Ishikawa (cell line): Measurements from ENCODE around the gene EREG.

Source experiments
- CEBPB ChIP-seq: IDR thresholded peaks from 2 replicates; pipeline ENCODE4 v1.6.1; 2012
- CREB1 ChIP-seq: IDR thresholded peaks from 2 replicates; pipeline ENCODE4 v1.6.1; 2012; ENCODE audit warnings: low read depth
- EGR1 ChIP-seq: IDR thresholded peaks from 2 replicates; pipeline ENCODE4 v1.6.1; 2012
- EP300 ChIP-seq: IDR thresholded peaks from 2 replicates; pipeline ENCODE4 v1.6.1; 2012; ENCODE audit warnings: borderline replicate concordance
- FOXM1 ChIP-seq: IDR thresholded peaks from 2 replicates; pipeline ENCODE4 v1.6.1; 2012; ENCODE audit warnings: low read depth, borderline replicate concordance
- NFIC ChIP-seq: IDR thresholded peaks from 2 replicates; pipeline ENCODE4 v1.6.1; 2012
- RAD21 ChIP-seq: IDR thresholded peaks from 2 replicates; pipeline ENCODE4 v1.6.1; 2012; ENCODE audit warnings: low read depth
- TAF1 ChIP-seq: IDR thresholded peaks from 2 replicates; pipeline ENCODE4 v1.6.1; 2012; ENCODE audit warnings: low read depth, mild to moderate bottlenecking
- TCF12 ChIP-seq: IDR thresholded peaks from 2 replicates; pipeline ENCODE4 v1.6.1; 2012; ENCODE audit warnings: low read depth
- TEAD4 ChIP-seq: IDR thresholded peaks from 2 replicates; pipeline ENCODE4 v1.6.1; 2012
- USF1 ChIP-seq: IDR thresholded peaks from 2 replicates; pipeline ENCODE4 v1.6.1; 2012
- YY1 ChIP-seq: IDR thresholded peaks from 2 replicates; pipeline ENCODE4 v1.6.1; 2012; ENCODE audit warnings: low read depth
- ZBTB7A ChIP-seq: IDR thresholded peaks from 2 replicates; pipeline ENCODE4 v1.6.1; 2012; ENCODE audit warnings: low read depth
- TF ChIP-seq, protein P1 (sequence below): IDR thresholded peaks from 2 replicates; pipeline ENCODE4 v1.6.1; 2012
- TF ChIP-seq, protein P2 (sequence below): IDR thresholded peaks from 2 replicates; pipeline ENCODE4 v1.6.1; 2012; ENCODE audit warnings: low read depth, mild to moderate bottlenecking

Gene EREG

GRCh38 chr4:74322301-74322700 lies 42.6 kb upstream of the EREG start:
- no peak for TF ChIP-seq ZBTB7A
- TF ChIP-seq CREB1, result no peak
- no peak for TF ChIP-seq USF1
- TF ChIP-seq EP300, result no peak
- TF ChIP-seq FOXM1, result no peak

DNA sequence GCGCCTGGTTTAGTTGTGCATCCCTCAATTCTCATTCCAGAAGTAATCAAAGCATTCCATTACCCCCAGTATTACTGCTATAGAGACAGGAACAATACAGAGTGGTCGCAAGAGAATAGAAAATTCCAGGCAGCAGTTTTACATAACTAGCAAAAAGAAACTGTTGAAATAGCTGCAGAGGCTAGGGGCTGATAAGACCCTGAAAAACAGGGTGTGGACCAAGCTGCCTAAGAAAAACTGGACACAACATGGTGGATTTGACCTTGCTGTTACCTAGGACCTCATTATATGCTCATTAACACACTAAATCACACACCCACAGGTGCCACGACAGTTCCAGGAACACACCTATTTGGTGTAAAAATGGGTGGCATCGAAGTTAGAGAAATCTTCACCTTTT lies 41.3 kb upstream of the EREG start:
- TF ChIP-seq TCF12, result no peak
- TF ChIP-seq EGR1, result no peak
- TF ChIP-seq, protein P1, sequence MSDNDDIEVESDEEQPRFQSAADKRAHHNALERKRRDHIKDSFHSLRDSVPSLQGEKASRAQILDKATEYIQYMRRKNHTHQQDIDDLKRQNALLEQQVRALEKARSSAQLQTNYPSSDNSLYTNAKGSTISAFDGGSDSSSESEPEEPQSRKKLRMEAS, result no peak
- TF ChIP-seq RAD21, result no peak
- TF ChIP-seq ZBTB7A, result no peak
- no peak for TF ChIP-seq EP300
- TF ChIP-seq TAF1, result no peak
- no peak for TF ChIP-seq CREB1
- no peak for TF ChIP-seq CEBPB
- no peak for TF ChIP-seq TEAD4
- TF ChIP-seq USF1, result no peak
- TF ChIP-seq YY1, result no peak
- TF ChIP-seq NFIC, result no peak
- TF ChIP-seq, protein P2, sequence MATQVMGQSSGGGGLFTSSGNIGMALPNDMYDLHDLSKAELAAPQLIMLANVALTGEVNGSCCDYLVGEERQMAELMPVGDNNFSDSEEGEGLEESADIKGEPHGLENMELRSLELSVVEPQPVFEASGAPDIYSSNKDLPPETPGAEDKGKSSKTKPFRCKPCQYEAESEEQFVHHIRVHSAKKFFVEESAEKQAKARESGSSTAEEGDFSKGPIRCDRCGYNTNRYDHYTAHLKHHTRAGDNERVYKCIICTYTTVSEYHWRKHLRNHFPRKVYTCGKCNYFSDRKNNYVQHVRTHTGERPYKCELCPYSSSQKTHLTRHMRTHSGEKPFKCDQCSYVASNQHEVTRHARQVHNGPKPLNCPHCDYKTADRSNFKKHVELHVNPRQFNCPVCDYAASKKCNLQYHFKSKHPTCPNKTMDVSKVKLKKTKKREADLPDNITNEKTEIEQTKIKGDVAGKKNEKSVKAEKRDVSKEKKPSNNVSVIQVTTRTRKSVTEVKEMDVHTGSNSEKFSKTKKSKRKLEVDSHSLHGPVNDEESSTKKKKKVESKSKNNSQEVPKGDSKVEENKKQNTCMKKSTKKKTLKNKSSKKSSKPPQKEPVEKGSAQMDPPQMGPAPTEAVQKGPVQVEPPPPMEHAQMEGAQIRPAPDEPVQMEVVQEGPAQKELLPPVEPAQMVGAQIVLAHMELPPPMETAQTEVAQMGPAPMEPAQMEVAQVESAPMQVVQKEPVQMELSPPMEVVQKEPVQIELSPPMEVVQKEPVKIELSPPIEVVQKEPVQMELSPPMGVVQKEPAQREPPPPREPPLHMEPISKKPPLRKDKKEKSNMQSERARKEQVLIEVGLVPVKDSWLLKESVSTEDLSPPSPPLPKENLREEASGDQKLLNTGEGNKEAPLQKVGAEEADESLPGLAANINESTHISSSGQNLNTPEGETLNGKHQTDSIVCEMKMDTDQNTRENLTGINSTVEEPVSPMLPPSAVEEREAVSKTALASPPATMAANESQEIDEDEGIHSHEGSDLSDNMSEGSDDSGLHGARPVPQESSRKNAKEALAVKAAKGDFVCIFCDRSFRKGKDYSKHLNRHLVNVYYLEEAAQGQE, result no peak
- TF ChIP-seq FOXM1, result no peak

DNA sequence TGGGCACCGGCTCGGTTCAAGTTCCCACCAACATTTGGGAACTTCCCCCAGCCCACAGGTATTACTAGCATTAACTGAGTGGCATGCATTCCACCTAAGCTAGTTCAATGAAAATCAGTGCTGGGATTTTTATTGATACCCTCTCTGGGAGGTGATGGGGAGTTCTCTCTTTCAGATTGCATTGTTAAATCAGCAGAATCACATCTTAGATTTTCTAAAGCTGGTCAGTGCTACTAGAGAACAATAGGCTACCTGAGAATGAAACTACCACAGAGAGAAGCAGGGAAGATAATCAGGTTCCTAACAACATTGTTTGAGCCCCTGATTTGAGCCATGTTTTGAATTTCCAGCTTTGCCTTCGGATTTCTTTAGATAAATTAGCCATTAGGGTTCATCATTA lies 40.7 kb upstream of the EREG start:
- TF ChIP-seq, protein P2, result no peak
- no peak for TF ChIP-seq TAF1
- TF ChIP-seq ZBTB7A, result no peak
- TF ChIP-seq, protein P1, result no peak
- TF ChIP-seq USF1, result no peak
- no peak for TF ChIP-seq RAD21
- TF ChIP-seq YY1, result no peak
- no peak for TF ChIP-seq NFIC
- no peak for TF ChIP-seq CEBPB
- no peak for TF ChIP-seq TEAD4
- TF ChIP-seq TCF12, result no peak
- TF ChIP-seq CREB1, result no peak
- TF ChIP-seq EP300, result no peak
- no peak for TF ChIP-seq EGR1
- no peak for TF ChIP-seq FOXM1

DNA sequence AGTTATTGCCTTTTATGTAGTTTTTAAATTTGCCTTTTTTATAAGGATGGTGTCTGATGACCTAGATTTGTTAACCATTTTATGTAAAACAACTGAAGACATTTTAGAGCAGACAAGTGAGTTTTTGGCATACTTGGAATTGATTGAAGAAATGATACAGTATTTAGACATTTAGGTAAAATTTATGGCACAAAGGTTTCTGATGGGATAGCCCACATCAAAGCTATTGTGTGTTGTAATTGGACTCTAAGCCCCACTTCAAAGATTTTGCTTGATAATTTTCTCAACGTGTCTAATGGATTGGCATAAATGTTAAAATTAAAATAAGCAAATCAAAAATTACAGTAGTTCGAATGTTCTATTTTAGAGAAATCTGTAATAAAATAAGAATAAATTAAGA lies 39.1 kb upstream of the EREG start:
- TF ChIP-seq RAD21 (no peak), EP300 (no peak), USF1 (no peak), YY1 (no peak), EGR1 (no peak)
- TF ChIP-seq, protein P1, result no peak

DNA sequence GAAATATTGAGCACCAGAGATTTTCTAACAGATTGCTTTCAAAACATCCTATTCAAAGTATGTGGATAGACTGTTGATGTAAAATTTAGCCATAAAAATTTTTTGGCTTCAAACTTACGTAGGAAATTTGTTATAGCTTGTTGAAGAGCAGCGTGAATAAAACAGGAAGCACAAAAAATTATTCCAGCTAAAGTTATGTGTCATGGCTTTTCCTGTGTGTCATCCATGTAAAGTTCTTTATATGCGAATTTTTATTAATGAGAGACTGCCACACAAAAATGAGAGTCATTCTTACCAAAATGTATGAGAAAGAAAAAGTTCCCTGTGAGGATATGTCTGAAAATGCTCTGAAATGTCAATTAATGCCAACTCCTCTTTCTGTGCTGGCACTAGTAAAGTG lies 37.2 kb upstream of the EREG start:
- no peak for TF ChIP-seq FOXM1
- TF ChIP-seq NFIC, result no peak
- no peak for TF ChIP-seq YY1
- no peak for TF ChIP-seq TAF1
- no peak for TF ChIP-seq EGR1
- TF ChIP-seq TCF12, result no peak
